HL-60 (cell line): ENCODE data around the gene SMAD2.

ENCODE experiments used
- GABPA ChIP-seq: IDR thresholded peaks from 2 replicates; pipeline ENCODE4 v1.6.1; 2012; ENCODE audit warnings: low read depth
- POLR2AphosphoS5 ChIP-seq: IDR thresholded peaks from 2 replicates; pipeline ENCODE4 v1.6.1; 2012; ENCODE audit warnings: low read depth
- SPI1 ChIP-seq: IDR thresholded peaks from 2 replicates; pipeline ENCODE4 v1.6.1; 2012; ENCODE audit warnings: low read depth, mild to moderate bottlenecking, borderline replicate concordance
- TF ChIP-seq, protein P1 (sequence below): IDR thresholded peaks from one replicate; pipeline ENCODE4 v1.5.1; 2011; ENCODE audit warnings: low read length, control low read depth, inconsistent platforms; ENCODE audit not compliant: insufficient read depth
- TF ChIP-seq, protein P2 (sequence below): IDR thresholded peaks from 2 replicates; pipeline ENCODE4 v1.6.1; 2012; ENCODE audit warnings: low read depth; ENCODE audit not compliant: insufficient replicate concordance

DNA sequence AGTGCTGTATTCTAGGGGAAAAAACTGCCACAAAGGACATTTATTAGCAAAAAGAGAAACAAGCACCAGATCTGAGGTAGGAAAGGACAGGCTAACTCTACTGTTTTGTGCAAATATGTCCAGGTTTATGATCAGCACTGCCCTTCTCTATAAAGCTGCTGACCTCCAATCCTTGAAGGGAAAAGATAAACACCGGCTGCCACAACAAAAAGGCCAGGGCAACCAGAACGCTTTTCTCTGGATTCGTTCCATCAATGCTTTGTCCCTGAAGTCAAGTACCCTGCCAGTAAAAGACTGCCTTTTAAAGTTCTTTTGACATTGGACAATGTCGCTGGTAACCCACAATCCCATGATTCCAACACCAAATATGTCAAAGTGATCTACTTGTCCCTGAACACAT, 21.0 kb downstream of the SMAD2 start:
- TF ChIP-seq, protein P1, sequence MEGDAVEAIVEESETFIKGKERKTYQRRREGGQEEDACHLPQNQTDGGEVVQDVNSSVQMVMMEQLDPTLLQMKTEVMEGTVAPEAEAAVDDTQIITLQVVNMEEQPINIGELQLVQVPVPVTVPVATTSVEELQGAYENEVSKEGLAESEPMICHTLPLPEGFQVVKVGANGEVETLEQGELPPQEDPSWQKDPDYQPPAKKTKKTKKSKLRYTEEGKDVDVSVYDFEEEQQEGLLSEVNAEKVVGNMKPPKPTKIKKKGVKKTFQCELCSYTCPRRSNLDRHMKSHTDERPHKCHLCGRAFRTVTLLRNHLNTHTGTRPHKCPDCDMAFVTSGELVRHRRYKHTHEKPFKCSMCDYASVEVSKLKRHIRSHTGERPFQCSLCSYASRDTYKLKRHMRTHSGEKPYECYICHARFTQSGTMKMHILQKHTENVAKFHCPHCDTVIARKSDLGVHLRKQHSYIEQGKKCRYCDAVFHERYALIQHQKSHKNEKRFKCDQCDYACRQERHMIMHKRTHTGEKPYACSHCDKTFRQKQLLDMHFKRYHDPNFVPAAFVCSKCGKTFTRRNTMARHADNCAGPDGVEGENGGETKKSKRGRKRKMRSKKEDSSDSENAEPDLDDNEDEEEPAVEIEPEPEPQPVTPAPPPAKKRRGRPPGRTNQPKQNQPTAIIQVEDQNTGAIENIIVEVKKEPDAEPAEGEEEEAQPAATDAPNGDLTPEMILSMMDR: no peak
- TF ChIP-seq POLR2AphosphoS5 (no peak), GABPA (no peak), SPI1 (no peak)
- TF ChIP-seq, protein P2, sequence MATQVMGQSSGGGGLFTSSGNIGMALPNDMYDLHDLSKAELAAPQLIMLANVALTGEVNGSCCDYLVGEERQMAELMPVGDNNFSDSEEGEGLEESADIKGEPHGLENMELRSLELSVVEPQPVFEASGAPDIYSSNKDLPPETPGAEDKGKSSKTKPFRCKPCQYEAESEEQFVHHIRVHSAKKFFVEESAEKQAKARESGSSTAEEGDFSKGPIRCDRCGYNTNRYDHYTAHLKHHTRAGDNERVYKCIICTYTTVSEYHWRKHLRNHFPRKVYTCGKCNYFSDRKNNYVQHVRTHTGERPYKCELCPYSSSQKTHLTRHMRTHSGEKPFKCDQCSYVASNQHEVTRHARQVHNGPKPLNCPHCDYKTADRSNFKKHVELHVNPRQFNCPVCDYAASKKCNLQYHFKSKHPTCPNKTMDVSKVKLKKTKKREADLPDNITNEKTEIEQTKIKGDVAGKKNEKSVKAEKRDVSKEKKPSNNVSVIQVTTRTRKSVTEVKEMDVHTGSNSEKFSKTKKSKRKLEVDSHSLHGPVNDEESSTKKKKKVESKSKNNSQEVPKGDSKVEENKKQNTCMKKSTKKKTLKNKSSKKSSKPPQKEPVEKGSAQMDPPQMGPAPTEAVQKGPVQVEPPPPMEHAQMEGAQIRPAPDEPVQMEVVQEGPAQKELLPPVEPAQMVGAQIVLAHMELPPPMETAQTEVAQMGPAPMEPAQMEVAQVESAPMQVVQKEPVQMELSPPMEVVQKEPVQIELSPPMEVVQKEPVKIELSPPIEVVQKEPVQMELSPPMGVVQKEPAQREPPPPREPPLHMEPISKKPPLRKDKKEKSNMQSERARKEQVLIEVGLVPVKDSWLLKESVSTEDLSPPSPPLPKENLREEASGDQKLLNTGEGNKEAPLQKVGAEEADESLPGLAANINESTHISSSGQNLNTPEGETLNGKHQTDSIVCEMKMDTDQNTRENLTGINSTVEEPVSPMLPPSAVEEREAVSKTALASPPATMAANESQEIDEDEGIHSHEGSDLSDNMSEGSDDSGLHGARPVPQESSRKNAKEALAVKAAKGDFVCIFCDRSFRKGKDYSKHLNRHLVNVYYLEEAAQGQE: no peak
